MM.1S (cell line): ENCODE results near the gene MAPKAP1.

Source experiments
- DNase-seq: peaks from one replicate; pipeline ENCODE4 v3.0.0-alpha.2; 2015
- H2AFZ ChIP-seq: fragments of 300-600 bp; sonication (generic); 2 replicates; pipeline ENCODE4 v1.6.0; 2016; ENCODE audit warnings: antibody characterized with exemption, low read length
- H3F3A ChIP-seq: fragments of 300-600 bp; sonication (generic); 2 replicates; pipeline ENCODE4 v1.6.1; 2016; ENCODE audit warnings: mild to moderate bottlenecking, antibody characterized with exemption, low read length, moderate library complexity, mixed read lengths; ENCODE audit not compliant: insufficient read depth
- H3K27ac ChIP-seq: fragments of 300-600 bp; sonication (generic); 2 replicates; pipeline ENCODE4 v1.5.1; 2016; ENCODE audit warnings: mild to moderate bottlenecking, low read length
- H3K27me3 ChIP-seq: fragments of 300-600 bp; sonication (generic); replicated peaks from 2 replicates; pipeline ENCODE4 v1.6.0; 2016; ENCODE audit warnings: low read length; ENCODE audit not compliant: insufficient read depth
- H3K36me3 ChIP-seq: fragments of 300-600 bp; sonication (generic); replicated peaks from 2 replicates; pipeline ENCODE4 v1.6.1; 2016; ENCODE audit warnings: mild to moderate bottlenecking, low read length, mixed read lengths; ENCODE audit not compliant: insufficient read depth
- H3K4me1 ChIP-seq: fragments of 300-600 bp; sonication (generic); 2 replicates; pipeline ENCODE4 v1.6.1; 2016; ENCODE audit warnings: low read length, mixed read lengths
- H3K4me2 ChIP-seq: fragments of 300-600 bp; sonication (generic); 2 replicates; pipeline ENCODE4 v1.6.0; 2016; ENCODE audit warnings: low read depth, low read length
- H3K4me3 ChIP-seq: fragments of 300-600 bp; sonication (generic); 2 replicates; pipeline ENCODE4 v1.5.1; 2016; ENCODE audit warnings: low read length, mixed read lengths
- H3K79me2 ChIP-seq: fragments of 300-600 bp; sonication (generic); 2 replicates; pipeline ENCODE4 v1.6.1; 2016; ENCODE audit warnings: mixed run types, low read length, mixed read lengths
- H3K9ac ChIP-seq: fragments of 300-600 bp; sonication (generic); 2 replicates; pipeline ENCODE4 v1.6.1; 2016; ENCODE audit warnings: low read length, mixed read lengths
- H3K9me2 ChIP-seq: fragments of 300-600 bp; sonication (generic); replicated peaks from 2 replicates; pipeline ENCODE4 v1.6.1; 2016; ENCODE audit warnings: mild to moderate bottlenecking, low read length, mixed read lengths; ENCODE audit not compliant: insufficient read depth
- H3K9me3 ChIP-seq: fragments of 300-600 bp; sonication (generic); replicated peaks from 2 replicates; pipeline ENCODE4 v1.6.1; 2016; ENCODE audit warnings: mild to moderate bottlenecking, low read length, mixed read lengths; ENCODE audit not compliant: insufficient read depth
- H4K20me1 ChIP-seq: fragments of 300-600 bp; sonication (generic); 2 replicates; pipeline ENCODE4 v1.6.1; 2016; ENCODE audit warnings: mild to moderate bottlenecking, low read length, moderate library complexity, mixed read lengths; ENCODE audit not compliant: insufficient read depth
- CTCF ChIP-seq: fragments of 300-600 bp; sonication (generic); IDR thresholded peaks from 2 replicates; pipeline ENCODE4 v1.5.1; 2016; ENCODE audit warnings: antibody characterized with exemption, low read length, mixed read lengths
- EZH2 ChIP-seq: fragments of 300-600 bp; sonication (generic); optimal IDR thresholded peaks from 2 replicates; pipeline ENCODE3; 2017; ENCODE audit warnings: low read depth, mild to moderate bottlenecking, antibody characterized with exemption, low read length, mixed read lengths
- EZH2phosphoT487 ChIP-seq: fragments of 300-600 bp; sonication (generic); IDR thresholded peaks from 2 replicates; pipeline ENCODE4 v1.6.1; 2018; ENCODE audit warnings: antibody characterized with exemption, low read length

MAPKAP1 gene

GRCh38 chr9:125547368-125547767 is 159.6 kb downstream of the MAPKAP1 start:
- H3K27ac ChIP-seq, result no peak overlapping the region
- no peak overlapping the region for H2AFZ ChIP-seq
- DNase-seq, result no peak
- no peak overlapping the region for H3K4me3 ChIP-seq
- no peaks in the 10 kb centered on the region for H3K27me3 ChIP-seq
- H3K79me2 ChIP-seq, result no peaks in the 10 kb centered on the region
- no peaks in the 10 kb centered on the region for H3K36me3 ChIP-seq
- no peak for TF ChIP-seq EZH2
- no peak for TF ChIP-seq EZH2phosphoT487
- TF ChIP-seq CTCF, result no peak
- no peaks in the 10 kb centered on the region for H3K4me1 ChIP-seq
- no peak overlapping the region for H3K9ac ChIP-seq
- no peaks in the 10 kb centered on the region for H4K20me1 ChIP-seq
- no peaks in the 10 kb centered on the region for H3K9me2 ChIP-seq
- no peaks in the 10 kb centered on the region for H3F3A ChIP-seq
- H3K4me2 ChIP-seq, result no peak overlapping the region
- H3K9me3 ChIP-seq, result no peaks in the 10 kb centered on the region

GRCh38 chr9:125545845-125546244 is 161.2 kb downstream of the MAPKAP1 start:
- no peak for TF ChIP-seq EZH2phosphoT487
- TF ChIP-seq CTCF, result no peak
- TF ChIP-seq EZH2, result no peak
- no peaks in the 10 kb centered on the region for H3K27me3 ChIP-seq
- H3K79me2 ChIP-seq, result no peaks in the 10 kb centered on the region
- no peaks in the 10 kb centered on the region for H3K36me3 ChIP-seq
- H4K20me1 ChIP-seq, result no peaks in the 10 kb centered on the region
- H3K4me2 ChIP-seq, result no peak overlapping the region
- H2AFZ ChIP-seq, result no peak overlapping the region
- H3K4me3 ChIP-seq, result no peak overlapping the region
- DNase-seq, result no peak
- no peaks in the 10 kb centered on the region for H3K4me1 ChIP-seq
- no peaks in the 10 kb centered on the region for H3K9me2 ChIP-seq
- no peak overlapping the region for H3K27ac ChIP-seq
- no peaks in the 10 kb centered on the region for H3F3A ChIP-seq
- no peaks in the 10 kb centered on the region for H3K9me3 ChIP-seq
- H3K9ac ChIP-seq, result no peak overlapping the region

- no peak for TF ChIP-seq EZH2phosphoT487
- TF ChIP-seq EZH2, result no peak
- no peak for TF ChIP-seq CTCF
- H3K27me3 ChIP-seq, result no peaks in the 10 kb centered on the region
- H3K36me3 ChIP-seq, result no peaks in the 10 kb centered on the region
- H3K79me2 ChIP-seq, result no peaks in the 10 kb centered on the region
- DNase-seq, result no peak
- H3K9ac ChIP-seq, result no peak overlapping the region
- H3K4me3 ChIP-seq, result no peak overlapping the region
- H3K9me2 ChIP-seq, result no peaks in the 10 kb centered on the region
- no peak overlapping the region for H3K4me2 ChIP-seq
- no peaks in the 10 kb centered on the region for H3K9me3 ChIP-seq
- H3F3A ChIP-seq, result no peaks in the 10 kb centered on the region
- no peak overlapping the region for H2AFZ ChIP-seq
- H4K20me1 ChIP-seq, result no peaks in the 10 kb centered on the region
- no peaks in the 10 kb centered on the region for H3K4me1 ChIP-seq
- H3K27ac ChIP-seq, result no peak overlapping the region
These were observed 161.9 kb downstream of the MAPKAP1 start for GRCh38 chr9:125544988-125545651.
